ENCODE measurements around the gene SLC35D1. TPM values are rescaled to one million over a fixed set of nuclear protein-coding genes. Genes with fewer than 3 reads are reported as not detected.
"Not testable (repeated sequence)": the region's sequence is repeated elsewhere in the genome, so short reads cannot be mapped to it uniquely, and the experiment has no call there.

The SLC35D1 gene
- total RNA-seq, 1 experiment from 2014 or later, result 7.7 TPM

GRCh38 chr1:67072749-67073148 is 18.8 kb upstream of the SLC35D1 start:
- intact Hi-C loops (cut with micrococcal nuclease; ENCODE audit: unreplicated experiment), result no loop called here
- CTCF ChIA-PET, result no interaction called here
- Histone ChIP-seq H3K36me3 (ENCODE audit: control insufficient read depth, insufficient read depth, low read length) (no peaks in the 10 kb centered on the region), H3K9me3 (no peaks in the 10 kb centered on the region; the same call in 1 of the 2 replicates), H3K4me3 (ENCODE audit: low read depth, low read length) (no peak overlapping the region), H3K4me1 (no peaks in the 10 kb centered on the region), H3K27me3 (replicated peaks; ENCODE audit: control insufficient read depth, insufficient read depth, low read length) (no peaks in the 10 kb centered on the region)
- H3K4me3 Mint-ChIP-seq (ENCODE audit: unreplicated experiment), result no peak overlapping the region
- no peak for DNase-seq
- TF ChIP-seq, protein P1, sequence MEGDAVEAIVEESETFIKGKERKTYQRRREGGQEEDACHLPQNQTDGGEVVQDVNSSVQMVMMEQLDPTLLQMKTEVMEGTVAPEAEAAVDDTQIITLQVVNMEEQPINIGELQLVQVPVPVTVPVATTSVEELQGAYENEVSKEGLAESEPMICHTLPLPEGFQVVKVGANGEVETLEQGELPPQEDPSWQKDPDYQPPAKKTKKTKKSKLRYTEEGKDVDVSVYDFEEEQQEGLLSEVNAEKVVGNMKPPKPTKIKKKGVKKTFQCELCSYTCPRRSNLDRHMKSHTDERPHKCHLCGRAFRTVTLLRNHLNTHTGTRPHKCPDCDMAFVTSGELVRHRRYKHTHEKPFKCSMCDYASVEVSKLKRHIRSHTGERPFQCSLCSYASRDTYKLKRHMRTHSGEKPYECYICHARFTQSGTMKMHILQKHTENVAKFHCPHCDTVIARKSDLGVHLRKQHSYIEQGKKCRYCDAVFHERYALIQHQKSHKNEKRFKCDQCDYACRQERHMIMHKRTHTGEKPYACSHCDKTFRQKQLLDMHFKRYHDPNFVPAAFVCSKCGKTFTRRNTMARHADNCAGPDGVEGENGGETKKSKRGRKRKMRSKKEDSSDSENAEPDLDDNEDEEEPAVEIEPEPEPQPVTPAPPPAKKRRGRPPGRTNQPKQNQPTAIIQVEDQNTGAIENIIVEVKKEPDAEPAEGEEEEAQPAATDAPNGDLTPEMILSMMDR (IDR thresholded peaks at IDR 0.05; ENCODE audit: insufficient read depth in 1 of 2, low read depth in 1 of 2, low read length in 1 of 2, severe bottlenecking in 1 of 2, unreplicated experiment in 1 of 2), result no peak
- H3K4me1 Mint-ChIP-seq (ENCODE audit: low read depth, unreplicated experiment), result no peaks in the 10 kb centered on the region
- H3K27me3 Mint-ChIP-seq (ENCODE audit: insufficient read depth, unreplicated experiment), result no peaks in the 10 kb centered on the region
- peaks cover 31% of the 10 kb centered on the region for H3K9me3 Mint-ChIP-seq (ENCODE audit: unreplicated experiment)
- no peaks in the 10 kb centered on the region for H3K36me3 Mint-ChIP-seq (ENCODE audit: insufficient read depth, unreplicated experiment)
- POLR2A ChIA-PET, result no interaction called here
- H3K27ac Mint-ChIP-seq (ENCODE audit: unreplicated experiment), result no peak overlapping the region
- no TSS peak for BruUV-seq (replicated peaks)

DNA sequence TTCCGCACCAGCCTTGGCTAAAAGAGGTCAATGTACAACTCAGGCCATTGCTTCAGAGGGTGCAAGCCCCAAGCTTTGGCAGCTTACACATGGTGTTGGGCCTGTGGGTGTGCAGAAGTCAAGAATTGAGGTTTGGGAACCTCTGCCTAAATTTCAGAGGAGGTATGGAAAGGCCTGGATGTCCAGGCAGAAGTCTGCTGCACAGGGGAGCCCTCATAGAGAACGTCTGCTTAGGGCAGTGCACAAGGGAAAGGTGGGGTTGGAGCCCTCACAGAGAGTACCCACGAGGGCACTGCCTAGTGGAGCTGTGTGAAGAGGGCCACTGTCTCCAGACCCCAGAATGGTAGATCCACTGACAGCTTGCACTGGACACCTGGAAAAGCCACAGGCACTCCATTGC is 13.7 kb upstream of the SLC35D1 start:
- CTCF ChIA-PET; intact Hi-C loops (cut with micrococcal nuclease; ENCODE audit: unreplicated experiment); H3K36me3 Mint-ChIP-seq (ENCODE audit: insufficient read depth, unreplicated experiment); H3K4me3 Mint-ChIP-seq (ENCODE audit: unreplicated experiment); H3K27me3 ChIP-seq (replicated peaks; ENCODE audit: control insufficient read depth, insufficient read depth, low read length); H3K4me3 ChIP-seq (ENCODE audit: low read depth, low read length); H3K27ac Mint-ChIP-seq (ENCODE audit: unreplicated experiment); H3K9me3 ChIP-seq; H3K4me1 Mint-ChIP-seq (ENCODE audit: low read depth, unreplicated experiment); POLR2A ChIA-PET; H3K4me1 ChIP-seq; H3K36me3 ChIP-seq (ENCODE audit: control insufficient read depth, insufficient read depth, low read length); BruUV-seq (replicated peaks); DNase-seq; H3K27me3 Mint-ChIP-seq (ENCODE audit: insufficient read depth, unreplicated experiment): not testable (repeated sequence)
- H3K9me3 Mint-ChIP-seq (ENCODE audit: unreplicated experiment), result peaks cover 41% of the 10 kb centered on the region

DNA sequence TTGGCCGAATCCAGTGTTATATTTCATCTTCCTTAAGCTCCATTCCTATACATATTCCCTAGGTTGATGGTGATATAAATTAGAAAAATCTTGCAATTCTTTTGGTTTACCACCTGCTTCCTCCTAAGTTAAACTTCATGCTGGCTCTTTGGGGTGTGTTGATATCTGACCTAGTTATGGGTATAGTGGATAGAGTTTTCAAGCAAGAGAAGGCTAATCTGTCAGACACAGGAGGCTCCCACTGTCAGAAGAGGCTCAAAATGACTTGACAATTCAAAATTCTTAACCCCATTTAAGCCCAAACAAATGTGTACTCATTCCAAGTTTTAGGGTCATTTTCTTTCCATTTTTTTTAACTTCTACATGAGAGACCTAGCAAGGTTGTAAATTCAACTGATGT is 8.5 kb upstream of the SLC35D1 start:
- peaks cover 7% of the 10 kb centered on the region for H3K4me1 Mint-ChIP-seq (ENCODE audit: low read depth, unreplicated experiment)
- Histone ChIP-seq H3K4me3 (ENCODE audit: low read depth, low read length) (no peak overlapping the region), H3K4me1 (no peaks in the 10 kb centered on the region), H3K27me3 (replicated peaks; ENCODE audit: control insufficient read depth, insufficient read depth, low read length) (no peaks in the 10 kb centered on the region), H3K36me3 (ENCODE audit: control insufficient read depth, insufficient read depth, low read length) (no peaks in the 10 kb centered on the region), H3K9me3 (no peaks in the 10 kb centered on the region; the same call in 1 of the 2 replicates)
- no TSS peak for BruUV-seq (replicated peaks)
- TF ChIP-seq, protein P1 (IDR thresholded peaks at IDR 0.05; ENCODE audit: insufficient read depth in 1 of 2, low read depth in 1 of 2, low read length in 1 of 2, severe bottlenecking in 1 of 2, unreplicated experiment in 1 of 2), result no peak
- H3K27ac Mint-ChIP-seq (ENCODE audit: unreplicated experiment), result no peak overlapping the region
- CTCF ChIA-PET, result no interaction called here
- DNase-seq, result no peak
- H3K27me3 Mint-ChIP-seq (ENCODE audit: insufficient read depth, unreplicated experiment), result peaks cover 6% of the 10 kb centered on the region
- H3K9me3 Mint-ChIP-seq (ENCODE audit: unreplicated experiment), result peaks cover 24% of the 10 kb centered on the region
- intact Hi-C loops (cut with micrococcal nuclease; ENCODE audit: unreplicated experiment), result no loop called here
- POLR2A ChIA-PET, result no interaction called here
- no peaks in the 10 kb centered on the region for H3K36me3 Mint-ChIP-seq (ENCODE audit: insufficient read depth, unreplicated experiment)
- no peak overlapping the region for H3K4me3 Mint-ChIP-seq (ENCODE audit: unreplicated experiment)

GRCh38 chr1:67061266-67061665 is 7.3 kb upstream of the SLC35D1 start:
- ChIA-PET CTCF (no interaction called here), POLR2A (no interaction called here)

More at GRCh38 chr1:67061266-67061665, 7.3 kb upstream of the SLC35D1 start:
- DNase-seq, result no peak
- Histone ChIP-seq H3K27me3 (replicated peaks; ENCODE audit: control insufficient read depth, insufficient read depth, low read length) (no peaks in the 10 kb centered on the region), H3K4me3 (ENCODE audit: low read depth, low read length) (no peak overlapping the region), H3K9me3 (no peaks in the 10 kb centered on the region), H3K36me3 (ENCODE audit: control insufficient read depth, insufficient read depth, low read length) (no peaks in the 10 kb centered on the region), H3K4me1 (no peaks in the 10 kb centered on the region)
- Mint-ChIP-seq H3K9me3 (ENCODE audit: unreplicated experiment) (peaks cover 16% of the 10 kb centered on the region), H3K36me3 (ENCODE audit: insufficient read depth, unreplicated experiment) (no peaks in the 10 kb centered on the region), H3K27me3 (ENCODE audit: insufficient read depth, unreplicated experiment) (peaks cover 6% of the 10 kb centered on the region), H3K4me3 (ENCODE audit: unreplicated experiment) (no peak overlapping the region), H3K27ac (ENCODE audit: unreplicated experiment) (no peak overlapping the region), H3K4me1 (ENCODE audit: low read depth, unreplicated experiment) (peaks cover 7% of the 10 kb centered on the region)
- TF ChIP-seq, protein P1 (IDR thresholded peaks at IDR 0.05; ENCODE audit: insufficient read depth in 1 of 2, low read depth in 1 of 2, low read length in 1 of 2, severe bottlenecking in 1 of 2, unreplicated experiment in 1 of 2), result no peak
- BruUV-seq (replicated peaks), result no TSS peak
- intact Hi-C loops (cut with micrococcal nuclease; ENCODE audit: unreplicated experiment), result no loop called here

Data from Caco-2 (cell line).